ENCODE data around the gene TF. TPM values are rescaled to one million over a fixed set of nuclear protein-coding genes. Genes with fewer than 3 reads are reported as not detected.
"Not testable (repeated sequence)": the region's sequence is repeated elsewhere in the genome, so short reads cannot be mapped to it uniquely, and the experiment has no call there.

TF gene
- 5.6 TPM for total RNA-seq
- long read RNA-seq, full-length matches to known transcripts = 2 of 2 reads
- long read RNA-seq, partial matches to known transcripts = 0 of 2 reads
- long read RNA-seq, other reads (novel, unspliced or antisense) = 0 of 2 reads

GRCh38 chr3:133745981-133746711 is at the start of gene TF:
TSS of gene TF (plus strand) at chr3:133746393. CDS start at chr3:133746441, 48 bp downstream.
- peak; percentile 51 for ATAC-seq (ENCODE audit: poor library complexity)
- intact Hi-C loops (cut with DNase I) = no loop called here
- no peak for DNase-seq

- DNase-seq (no peak), ATAC-seq (ENCODE audit: poor library complexity) (no peak)
- intact Hi-C loops (cut with DNase I) = no loop called here
Observed at GRCh38 chr3:133697960-133698359, 48.2 kb upstream of the TF start.

- no peak for ATAC-seq (ENCODE audit: poor library complexity)
- DNase-seq = no peak
- intact Hi-C loops (cut with DNase I) = no loop called here
Observed at GRCh38 chr3:133699467-133699866, 46.7 kb upstream of the TF start.

GRCh38 chr3:133699903-133700302 is 46.3 kb upstream of the TF start:
- intact Hi-C loops (cut with DNase I) = no loop called here
- ATAC-seq (ENCODE audit: poor library complexity) = no peak
- DNase-seq = no peak

- ATAC-seq (ENCODE audit: poor library complexity) = no peak
- intact Hi-C loops (cut with DNase I) = no loop called here
Observed at GRCh38 chr3:133700351-133700750, 45.8 kb upstream of the TF start.

GRCh38 chr3:133701435-133702358 is 44.5 kb upstream of the TF start:
- intact Hi-C loops (cut with DNase I) = no loop called here
- no peak for ATAC-seq (ENCODE audit: poor library complexity)
- DNase-seq = no peak

More at GRCh38 chr3:133700351-133700750, 45.8 kb upstream of the TF start:
- no peak for DNase-seq

- intact Hi-C loops (cut with DNase I) = no loop called here
- no peak for ATAC-seq (ENCODE audit: poor library complexity)
- no peak for DNase-seq
Observed at GRCh38 chr3:133703915-133704314, 42.3 kb upstream of the TF start.

GRCh38 chr3:133706033-133706432 is 40.2 kb upstream of the TF start:
- intact Hi-C loops (cut with DNase I) = no loop called here
- no peak for ATAC-seq (ENCODE audit: poor library complexity)

GRCh38 chr3:133709139-133709750 is 36.9 kb upstream of the TF start:
- DNase-seq (no peak), ATAC-seq (ENCODE audit: poor library complexity) (no peak)
- intact Hi-C loops (cut with DNase I) = no loop called here

More at GRCh38 chr3:133706033-133706432, 40.2 kb upstream of the TF start:
- no peak for DNase-seq

GRCh38 chr3:133711013-133711412 is 35.2 kb upstream of the TF start:
- intact Hi-C loops (cut with DNase I) = no loop called here
- DNase-seq (no peak), ATAC-seq (ENCODE audit: poor library complexity) (no peak)

- ATAC-seq (ENCODE audit: poor library complexity) (no peak), DNase-seq (no peak)
- intact Hi-C loops (cut with DNase I) = no loop called here
Observed at GRCh38 chr3:133712017-133712416, 34.2 kb upstream of the TF start.

GRCh38 chr3:133713347-133713746 is 32.8 kb upstream of the TF start:
- ATAC-seq (ENCODE audit: poor library complexity) = no peak
- DNase-seq = no peak
- intact Hi-C loops (cut with DNase I) = no loop called here

GRCh38 chr3:133717424-133717823 is 28.8 kb upstream of the TF start:
- DNase-seq = no peak
- intact Hi-C loops (cut with DNase I) = no loop called here
- no peak for ATAC-seq (ENCODE audit: poor library complexity)

GRCh38 chr3:133722935-133723334 is 23.3 kb upstream of the TF start:
- DNase-seq (no peak), ATAC-seq (ENCODE audit: poor library complexity) (no peak)
- intact Hi-C loops (cut with DNase I) = no loop called here

- ATAC-seq (ENCODE audit: poor library complexity) (no peak), DNase-seq (no peak)
- intact Hi-C loops (cut with DNase I) = no loop called here
Observed at GRCh38 chr3:133730993-133731392, 15.2 kb upstream of the TF start.

- intact Hi-C loops (cut with DNase I); DNase-seq; ATAC-seq (ENCODE audit: poor library complexity): not testable (repeated sequence)
Observed at GRCh38 chr3:133732231-133732630, 14.0 kb upstream of the TF start.

GRCh38 chr3:133733226-133733625 is 13.0 kb upstream of the TF start:
- intact Hi-C loops (cut with DNase I) = no loop called here
- DNase-seq = no peak
- ATAC-seq (ENCODE audit: poor library complexity) = no peak

- intact Hi-C loops (cut with DNase I) = no loop called here
- DNase-seq (no peak), ATAC-seq (ENCODE audit: poor library complexity) (no peak)
Observed at GRCh38 chr3:133734305-133734704, 11.9 kb upstream of the TF start.

GRCh38 chr3:133742351-133743091 is 3.7 kb upstream of the TF start:
- ATAC-seq (ENCODE audit: poor library complexity) = no peak

More at GRCh38 chr3:133742351-133743091, 3.7 kb upstream of the TF start:
- intact Hi-C loops (cut with DNase I) = no loop called here
- no peak for DNase-seq

All from Right ventricle myocardium superior (tissue), 1 donor.